Measurements from ENCODE around the gene IGFN1.
A peak's percentile ranks its signal among the peaks of the same experiment; 100 is the strongest.
"Not testable (repeated sequence)": the region's sequence is repeated elsewhere in the genome, so short reads cannot be mapped to it uniquely, and the experiment has no call there.

The IGFN1 gene

GRCh38 chr1:201251851-201252430 lies 61.3 kb downstream of the IGFN1 start:
- DNase-seq (ENCODE audit: low spot score in 2 of 2) (no peak), ATAC-seq (replicated peaks; ENCODE audit: extremely low read depth, poor library complexity, severe bottlenecking) (no peak)
- H3K27me3 Mint-ChIP-seq, result peaks cover 20% of the 10 kb centered on the region
- H3K4me1 Mint-ChIP-seq, result no peaks in the 10 kb centered on the region
- H3K36me3 Mint-ChIP-seq (ENCODE audit: insufficient read depth), result no peaks in the 10 kb centered on the region
- H3K27ac Mint-ChIP-seq (ENCODE audit: low read depth), result no peak overlapping the region
- no peaks in the 10 kb centered on the region for H3K9me3 Mint-ChIP-seq
- no peak overlapping the region for H3K4me3 Mint-ChIP-seq

- no peak overlapping the region for H3K27ac Mint-ChIP-seq (ENCODE audit: low read depth)
- H3K27me3 Mint-ChIP-seq, result peaks cover 20% of the 10 kb centered on the region
- no peaks in the 10 kb centered on the region for H3K9me3 Mint-ChIP-seq
- H3K36me3 Mint-ChIP-seq (ENCODE audit: insufficient read depth), result no peaks in the 10 kb centered on the region
- no peaks in the 10 kb centered on the region for H3K4me1 Mint-ChIP-seq
- H3K4me3 Mint-ChIP-seq, result no peak overlapping the region
- ATAC-seq (replicated peaks; ENCODE audit: extremely low read depth, poor library complexity, severe bottlenecking) (no peak), DNase-seq (ENCODE audit: low spot score in 2 of 2) (no peak)
These were observed 62.3 kb downstream of the IGFN1 start for GRCh38 chr1:201252944-201253371.

GRCh38 chr1:201253411-201253810 lies 62.8 kb downstream of the IGFN1 start:
- no peak for DNase-seq (ENCODE audit: low spot score in 2 of 2)
- Mint-ChIP-seq H3K4me3 (no peak overlapping the region), H3K27me3 (peaks cover 20% of the 10 kb centered on the region), H3K36me3 (ENCODE audit: insufficient read depth) (no peaks in the 10 kb centered on the region), H3K27ac (ENCODE audit: low read depth) (no peak overlapping the region), H3K4me1 (no peaks in the 10 kb centered on the region), H3K9me3 (no peaks in the 10 kb centered on the region)
- ATAC-seq (replicated peaks; ENCODE audit: extremely low read depth, poor library complexity, severe bottlenecking), result no peak

- H3K27me3 Mint-ChIP-seq, result peaks cover 20% of the 10 kb centered on the region
- no peaks in the 10 kb centered on the region for H3K9me3 Mint-ChIP-seq
- ATAC-seq (replicated peaks; ENCODE audit: extremely low read depth, poor library complexity, severe bottlenecking), result no peak
- H3K4me3 Mint-ChIP-seq, result no peak overlapping the region
- H3K4me1 Mint-ChIP-seq, result no peaks in the 10 kb centered on the region
- no peak overlapping the region for H3K27ac Mint-ChIP-seq (ENCODE audit: low read depth)
- H3K36me3 Mint-ChIP-seq (ENCODE audit: insufficient read depth), result no peaks in the 10 kb centered on the region
- no peak for DNase-seq (ENCODE audit: low spot score in 2 of 2)
These were observed 63.4 kb downstream of the IGFN1 start for GRCh38 chr1:201253906-201254624.

DNA sequence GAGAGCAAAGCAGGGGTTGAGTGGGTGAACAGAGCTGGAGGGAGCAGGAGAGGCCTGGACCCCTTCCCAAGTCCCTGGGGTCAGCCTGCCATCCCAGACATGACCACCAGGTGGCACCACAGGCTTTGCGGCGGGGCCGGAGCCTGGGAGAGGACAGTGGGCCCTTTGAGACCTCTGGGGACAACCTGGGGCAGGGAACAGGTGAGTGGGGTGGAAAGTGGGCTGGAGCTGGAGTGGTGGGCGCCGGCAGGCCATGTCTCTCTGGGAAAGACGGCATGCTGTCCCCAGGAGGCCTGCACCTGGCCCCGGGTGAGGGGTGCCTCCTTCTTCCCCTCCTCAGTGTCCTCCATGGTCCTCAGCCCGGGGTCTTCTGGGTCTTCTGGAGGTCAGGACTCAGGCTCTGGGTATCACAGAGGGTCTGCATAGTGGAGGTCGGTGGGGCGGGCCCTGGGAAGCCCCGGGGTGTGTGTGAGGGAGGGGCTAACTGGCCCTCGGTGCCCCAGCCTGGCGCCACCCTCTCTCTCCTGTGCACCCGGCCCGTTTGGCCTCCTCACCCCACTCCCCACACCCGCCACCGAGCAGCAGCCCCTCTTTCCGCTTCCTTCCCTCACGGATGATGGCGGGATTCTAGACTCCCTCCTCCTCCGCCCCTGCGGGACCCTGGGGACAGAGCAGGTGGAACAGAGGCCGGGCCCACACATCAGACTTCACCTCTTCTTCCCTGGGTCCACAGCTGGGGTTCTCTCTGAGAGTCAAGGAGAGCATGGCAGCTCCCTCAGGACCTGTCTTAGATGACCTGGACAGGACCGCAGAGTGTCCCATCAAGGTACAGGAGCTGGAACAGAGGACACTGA lies 64.2 kb downstream of the IGFN1 start:
- Mint-ChIP-seq H3K9me3 (no peaks in the 10 kb centered on the region), H3K4me1 (no peaks in the 10 kb centered on the region), H3K27ac (ENCODE audit: low read depth) (no peak overlapping the region), H3K36me3 (ENCODE audit: insufficient read depth) (no peaks in the 10 kb centered on the region), H3K4me3 (no peak overlapping the region), H3K27me3 (peaks cover 20% of the 10 kb centered on the region)
- no peak for ATAC-seq (replicated peaks; ENCODE audit: extremely low read depth, poor library complexity, severe bottlenecking)
- peak; percentile 38 to 52 for DNase-seq (ENCODE audit: low spot score in 2 of 2)

GRCh38 chr1:201255479-201256362 lies 65.1 kb downstream of the IGFN1 start:
- DNase-seq (ENCODE audit: low spot score in 2 of 2) (no peak), ATAC-seq (replicated peaks; ENCODE audit: extremely low read depth, poor library complexity, severe bottlenecking) (no peak)
- no peaks in the 10 kb centered on the region for H3K36me3 Mint-ChIP-seq (ENCODE audit: insufficient read depth)
- no peak overlapping the region for H3K27ac Mint-ChIP-seq (ENCODE audit: low read depth)
- H3K4me1 Mint-ChIP-seq, result no peaks in the 10 kb centered on the region
- H3K9me3 Mint-ChIP-seq, result no peaks in the 10 kb centered on the region
- peaks cover 18% of the 10 kb centered on the region for H3K27me3 Mint-ChIP-seq
- H3K4me3 Mint-ChIP-seq, result no peak overlapping the region

DNA sequence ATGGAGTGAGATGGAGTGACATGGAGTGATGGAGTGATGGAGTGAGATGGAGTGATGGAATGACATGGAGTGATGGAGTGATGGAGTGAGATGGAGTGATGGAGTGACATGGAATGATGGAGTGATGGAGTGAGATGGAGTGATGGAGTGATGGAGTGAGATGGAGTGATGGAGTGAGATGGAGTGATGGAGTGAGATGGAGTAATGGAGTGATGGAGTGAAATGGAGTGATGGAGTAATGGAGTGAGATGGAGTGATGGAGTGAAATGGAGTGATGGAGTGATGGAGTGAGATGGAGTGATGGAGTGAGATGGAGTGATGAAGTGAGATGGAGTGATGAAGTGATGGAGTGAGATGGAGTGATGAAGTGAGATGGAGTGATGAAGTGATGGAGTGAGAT lies 67.5 kb downstream of the IGFN1 start:
- H3K9me3 Mint-ChIP-seq; H3K4me3 Mint-ChIP-seq; DNase-seq (ENCODE audit: low spot score in 2 of 2); H3K36me3 Mint-ChIP-seq (ENCODE audit: insufficient read depth); H3K4me1 Mint-ChIP-seq; ATAC-seq (replicated peaks; ENCODE audit: extremely low read depth, poor library complexity, severe bottlenecking); H3K27ac Mint-ChIP-seq (ENCODE audit: low read depth): not testable (repeated sequence)
- peaks cover 19% of the 10 kb centered on the region for H3K27me3 Mint-ChIP-seq

DNA sequence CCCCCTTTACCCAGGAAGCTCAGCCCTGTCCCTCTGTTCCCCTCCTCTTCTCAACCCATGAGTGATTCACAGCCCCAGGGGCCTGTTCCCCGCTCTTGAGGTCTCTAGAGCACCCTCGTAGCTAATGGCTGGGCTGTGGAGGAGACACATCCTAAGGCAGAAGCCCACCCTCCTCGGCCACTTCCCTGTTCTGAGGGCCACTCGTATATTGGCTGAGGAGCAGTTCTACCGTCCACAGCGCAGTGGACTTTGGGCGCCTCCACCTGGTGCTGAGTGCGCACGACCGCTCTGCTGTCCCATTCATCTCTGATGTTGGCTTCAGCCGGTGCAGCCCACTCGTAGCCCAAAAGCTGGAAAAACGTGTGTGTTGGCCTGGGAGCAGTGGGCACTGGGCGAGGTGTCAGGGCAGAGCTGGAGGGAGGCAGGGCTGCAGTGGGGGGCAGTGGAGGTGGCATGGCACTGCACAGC lies 68.2 kb downstream of the IGFN1 start:
- Mint-ChIP-seq H3K4me3 (no peak overlapping the region), H3K9me3 (no peaks in the 10 kb centered on the region), H3K4me1 (no peaks in the 10 kb centered on the region), H3K36me3 (ENCODE audit: insufficient read depth) (no peaks in the 10 kb centered on the region), H3K27me3 (peaks cover 26% of the 10 kb centered on the region), H3K27ac (ENCODE audit: low read depth) (no peak overlapping the region)
- DNase-seq (ENCODE audit: low spot score in 2 of 2) (no peak), ATAC-seq (replicated peaks; ENCODE audit: extremely low read depth, poor library complexity, severe bottlenecking) (no peak)

- no peak for DNase-seq (ENCODE audit: low spot score in 2 of 2)
- no peak for ATAC-seq (replicated peaks; ENCODE audit: extremely low read depth, poor library complexity, severe bottlenecking)
- Mint-ChIP-seq H3K27me3 (peaks cover 34% of the 10 kb centered on the region), H3K9me3 (no peaks in the 10 kb centered on the region), H3K36me3 (ENCODE audit: insufficient read depth) (no peaks in the 10 kb centered on the region), H3K4me1 (no peaks in the 10 kb centered on the region), H3K4me3 (no peak overlapping the region), H3K27ac (ENCODE audit: low read depth) (no peak overlapping the region)
These were observed 69.0 kb downstream of the IGFN1 start for GRCh38 chr1:201259476-201260235.

GRCh38 chr1:201260236-201260590 lies 69.6 kb downstream of the IGFN1 start:
- Mint-ChIP-seq H3K27me3 (peaks cover 37% of the 10 kb centered on the region), H3K36me3 (ENCODE audit: insufficient read depth) (no peaks in the 10 kb centered on the region), H3K4me1 (no peaks in the 10 kb centered on the region), H3K27ac (ENCODE audit: low read depth) (no peak overlapping the region), H3K9me3 (no peaks in the 10 kb centered on the region), H3K4me3 (no peak overlapping the region)
- ATAC-seq (replicated peaks; ENCODE audit: extremely low read depth, poor library complexity, severe bottlenecking) (no peak), DNase-seq (ENCODE audit: low spot score in 2 of 2) (no peak)

GRCh38 chr1:201260648-201261311 lies 70.2 kb downstream of the IGFN1 start:
- Mint-ChIP-seq H3K4me1 (no peaks in the 10 kb centered on the region), H3K36me3 (ENCODE audit: insufficient read depth) (no peaks in the 10 kb centered on the region), H3K9me3 (no peaks in the 10 kb centered on the region), H3K4me3 (no peak overlapping the region), H3K27ac (ENCODE audit: low read depth) (no peak overlapping the region), H3K27me3 (peaks cover 40% of the 10 kb centered on the region)
- ATAC-seq (replicated peaks; ENCODE audit: extremely low read depth, poor library complexity, severe bottlenecking), result no peak
- no peak for DNase-seq (ENCODE audit: low spot score in 2 of 2)

All from central memory CD8-positive, alpha-beta T cell (primary cell).